Hypothalamus (tissue), 51 donors: Measurements from ENCODE around the gene ANKRD2.

Source experiments
- DNase-seq, 51 donors: peaks; one replicate each; lab custom pipeline; 2025; lab: John Stamatoyannopoulos, UW

The ANKRD2 gene

GRCh38 chr10:97590748-97591495 is 18.3 kb downstream of the ANKRD2 start:
- no peak for DNase-seq

DNA sequence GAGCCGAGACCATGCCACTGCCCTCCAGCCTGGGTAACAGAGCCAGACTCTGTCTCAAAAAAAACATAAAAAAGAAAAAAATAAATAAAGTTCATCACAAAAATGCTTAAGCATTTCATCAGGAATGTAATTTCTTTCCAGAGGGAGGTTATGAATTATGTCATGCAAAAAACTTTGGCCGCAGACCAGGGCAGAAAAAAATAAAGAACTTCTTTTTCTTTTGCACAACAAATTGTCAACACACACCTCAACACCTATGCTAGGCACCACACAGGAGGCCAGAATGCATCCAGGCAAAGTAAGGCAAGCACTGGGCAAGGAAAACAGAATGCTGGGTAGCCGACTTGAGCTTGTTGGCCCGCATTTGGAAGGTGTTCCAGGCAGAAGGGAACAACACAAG is 20.8 kb downstream of the ANKRD2 start:
- no peak for DNase-seq

DNA sequence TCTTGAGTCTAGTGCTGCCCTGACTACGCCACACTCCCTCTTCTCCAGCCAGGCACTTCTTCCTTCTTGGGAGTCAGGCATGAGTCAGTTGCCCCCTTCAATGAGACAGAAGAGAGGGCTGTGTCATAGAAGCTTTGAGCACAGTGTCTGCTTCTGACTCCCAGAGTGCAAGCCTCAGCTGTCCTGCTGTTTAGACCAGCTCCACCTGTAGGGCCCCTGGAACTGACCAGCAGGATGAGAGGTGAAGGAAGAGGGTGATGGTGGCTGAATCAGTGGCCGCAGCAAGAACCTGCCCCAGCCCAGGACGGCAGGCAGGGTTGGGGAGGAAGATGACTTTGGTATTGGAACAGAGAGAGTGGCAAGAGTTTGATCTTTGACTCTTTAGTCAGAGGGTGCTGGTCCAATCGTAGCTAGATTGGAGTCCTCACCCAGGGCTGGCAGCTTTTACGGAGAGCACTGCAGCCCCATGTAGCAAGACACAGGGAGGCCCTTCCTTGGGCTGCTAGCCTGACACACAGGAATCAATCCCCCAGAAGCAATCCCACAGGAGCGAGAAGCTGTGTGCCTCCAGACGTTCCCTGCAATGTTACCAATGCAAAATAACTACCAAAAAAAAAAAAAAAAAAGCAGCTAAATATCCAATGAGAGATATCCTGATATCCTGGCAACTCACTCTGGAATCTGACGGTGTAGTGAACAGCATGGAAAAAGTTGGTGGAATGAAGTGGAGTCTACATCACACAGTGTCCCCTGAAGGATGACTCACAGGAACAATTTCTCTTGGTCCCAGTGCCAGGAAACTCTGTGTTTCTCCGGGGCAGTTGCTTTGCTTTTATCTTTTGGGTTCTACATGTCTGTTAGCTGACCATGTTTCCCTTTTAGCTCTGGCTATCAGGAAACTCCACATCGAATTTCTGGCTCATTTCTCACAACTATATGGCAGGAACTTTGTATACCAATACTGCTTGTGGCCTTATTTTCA is 23.8 kb downstream of the ANKRD2 start:
- peak in 5 of 51 donors; percentile 11 to 41 (median 21) for DNase-seq

- no peak for DNase-seq
Measured at GRCh38 chr10:97597778-97598177, 25.2 kb downstream of the ANKRD2 start.

GRCh38 chr10:97598407-97599271 is 26.1 kb downstream of the ANKRD2 start:
- DNase-seq: no peak

DNA sequence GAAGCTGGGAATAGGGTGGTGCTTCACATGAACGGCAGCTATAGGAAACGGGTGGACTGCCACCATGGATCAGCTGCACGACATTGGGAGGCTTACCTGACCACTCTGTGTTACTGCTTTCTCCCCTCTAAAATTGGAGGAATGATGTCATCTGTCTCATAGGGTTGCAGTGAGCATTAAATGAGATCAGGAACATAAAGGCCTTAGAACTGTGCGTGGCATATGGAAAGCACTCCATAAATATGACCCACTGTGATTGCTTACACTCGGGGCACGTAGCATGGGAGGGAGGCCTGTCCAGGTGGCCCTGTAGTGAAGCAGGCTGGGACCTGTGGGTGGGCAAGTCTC is 26.7 kb downstream of the ANKRD2 start:
- no peak for DNase-seq

GRCh38 chr10:97600616-97601015 is 28.0 kb downstream of the ANKRD2 start:
- no peak for DNase-seq

DNA sequence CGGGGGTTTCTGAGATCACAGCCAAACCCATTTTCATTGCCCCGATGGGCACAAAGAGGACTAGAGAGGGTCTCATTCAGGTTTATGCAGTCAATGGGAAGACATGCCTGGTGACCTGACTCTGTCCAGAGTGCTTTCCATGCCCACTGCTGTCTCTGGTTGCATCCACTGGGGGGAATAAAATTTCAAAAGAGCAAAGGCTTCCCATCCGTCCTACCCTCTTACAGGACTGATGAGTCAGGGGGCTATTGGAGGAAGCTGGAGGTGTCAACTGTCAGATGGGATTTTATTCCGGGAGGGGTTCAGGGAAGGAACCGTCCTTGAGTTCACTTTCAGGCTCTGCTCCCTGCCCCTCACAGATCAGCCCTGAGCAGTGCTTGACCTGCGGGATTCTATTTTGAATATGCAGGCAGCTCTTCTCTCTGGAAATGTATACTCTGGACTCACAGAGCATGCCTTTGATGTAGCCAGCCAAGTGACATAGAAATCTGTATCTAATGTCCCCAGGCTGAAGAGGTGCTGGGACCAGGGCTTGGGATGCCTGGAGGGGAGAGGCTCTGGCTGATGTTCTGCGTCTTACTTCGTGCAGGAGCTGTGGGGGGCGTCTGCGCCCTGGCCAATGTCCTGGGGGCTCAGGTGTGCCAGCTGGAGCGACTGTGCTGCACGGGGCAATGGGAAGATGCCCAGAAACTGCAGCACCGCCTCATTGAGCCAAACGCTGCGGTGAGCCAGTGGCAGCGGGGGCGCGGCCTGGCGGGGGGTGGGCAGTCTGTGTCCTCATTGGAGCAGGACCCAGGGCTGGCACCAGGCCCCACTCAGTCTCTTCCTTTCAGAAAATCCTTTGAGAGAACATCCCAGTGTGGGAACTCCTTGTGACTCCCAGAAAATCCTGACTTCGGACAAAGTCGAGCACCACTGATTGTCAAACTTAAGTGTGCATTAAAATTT is 29.0 kb downstream of the ANKRD2 start:
- peak in 33 of 51 donors; percentile 12 to 80 (median 61) for DNase-seq

DNA sequence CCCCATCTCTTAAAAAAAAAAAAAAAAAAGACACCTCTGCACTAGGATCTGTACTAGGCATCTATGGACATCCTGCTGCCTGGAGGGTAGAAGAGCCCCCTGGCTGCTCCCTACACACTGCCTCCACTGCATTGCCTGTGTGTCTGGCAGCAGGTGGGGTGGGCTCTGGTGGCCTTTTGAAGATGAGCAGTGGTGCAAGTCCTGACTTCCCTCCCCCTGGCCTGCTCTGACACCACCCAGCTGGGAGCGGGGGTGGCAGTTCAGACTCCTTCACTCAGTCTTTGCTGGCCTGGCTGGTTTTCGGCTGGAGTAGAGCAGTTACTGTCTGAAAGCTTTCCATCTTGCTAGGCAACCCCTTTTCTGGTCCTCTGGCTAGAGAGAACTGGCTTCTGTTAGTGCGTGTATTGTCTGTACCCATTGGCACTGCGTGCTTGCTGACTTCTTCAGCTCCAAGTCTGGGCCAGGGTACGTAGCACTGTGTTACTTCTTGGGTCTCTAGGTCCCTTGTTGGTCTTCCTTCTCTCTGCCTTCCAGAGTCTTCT is 34.6 kb downstream of the ANKRD2 start:
- DNase-seq: peak in 27 of 51 donors; percentile 6 to 71 (median 35)

DNA sequence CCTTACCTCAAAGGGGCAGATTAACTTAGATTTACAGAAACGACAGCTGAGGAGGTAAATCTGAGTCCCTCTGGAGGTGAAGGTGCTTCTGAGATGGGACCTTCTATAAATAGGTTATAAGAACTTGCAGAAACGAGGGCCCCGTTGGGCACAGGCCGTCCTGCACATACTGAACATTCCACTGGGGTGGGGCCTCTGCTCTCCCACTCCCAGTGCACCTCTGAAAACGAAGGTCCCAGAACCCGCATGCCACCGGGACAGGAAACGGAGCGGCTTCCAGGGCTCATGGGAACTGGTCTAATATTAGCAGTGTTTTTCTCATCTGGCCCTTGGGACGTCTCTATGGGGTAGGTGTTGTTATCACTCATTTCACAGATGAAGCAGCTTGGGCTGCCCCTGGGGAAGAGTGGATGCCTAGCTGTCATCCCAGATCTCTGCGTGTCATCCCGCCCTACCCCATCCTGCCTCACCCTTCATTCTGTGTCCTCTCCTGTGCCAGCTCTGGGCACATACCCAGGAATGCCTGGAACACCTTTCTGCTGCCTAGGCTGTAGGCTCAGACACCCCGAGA is 36.5 kb downstream of the ANKRD2 start:
- no peak for DNase-seq

DNA sequence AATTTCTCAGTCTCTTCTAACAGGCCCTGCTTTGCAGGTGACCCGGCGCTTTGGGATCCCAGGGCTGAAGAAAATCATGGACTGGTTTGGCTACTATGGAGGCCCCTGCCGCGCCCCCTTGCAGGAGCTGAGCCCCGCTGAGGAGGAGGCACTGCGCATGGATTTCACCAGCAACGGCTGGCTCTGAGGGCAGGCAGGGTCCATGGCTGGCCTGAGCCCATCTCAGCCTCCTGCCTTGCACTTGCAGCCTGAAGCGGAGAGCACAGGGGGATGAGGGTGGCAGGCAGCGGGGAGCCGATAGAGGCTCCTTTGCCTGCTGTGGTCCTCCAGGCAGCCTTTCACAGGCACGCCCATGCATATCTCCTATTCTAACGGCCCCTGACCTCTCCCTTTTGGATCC is 38.9 kb downstream of the ANKRD2 start:
- no peak for DNase-seq

DNA sequence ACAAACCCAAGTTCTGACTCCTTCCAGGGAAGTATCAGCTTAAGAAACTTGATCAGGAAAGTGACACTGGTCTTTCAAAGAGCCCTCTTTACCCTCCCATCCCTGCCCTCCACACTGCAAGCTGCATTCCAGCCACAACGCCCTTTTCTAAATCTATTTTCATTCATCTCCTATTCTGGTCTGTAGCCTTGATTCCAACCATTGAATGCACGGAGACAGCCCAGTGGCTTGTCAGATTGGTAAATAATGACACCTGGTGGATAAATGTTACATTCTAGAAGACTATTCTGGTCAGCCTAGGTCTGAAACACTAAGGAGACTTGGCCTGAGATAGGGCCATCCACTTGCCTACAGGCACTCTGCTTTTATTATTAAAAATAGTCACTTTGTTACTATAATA is 39.8 kb downstream of the ANKRD2 start:
- peak in 2 of 51 donors; percentile 7 to 12 for DNase-seq

DNA sequence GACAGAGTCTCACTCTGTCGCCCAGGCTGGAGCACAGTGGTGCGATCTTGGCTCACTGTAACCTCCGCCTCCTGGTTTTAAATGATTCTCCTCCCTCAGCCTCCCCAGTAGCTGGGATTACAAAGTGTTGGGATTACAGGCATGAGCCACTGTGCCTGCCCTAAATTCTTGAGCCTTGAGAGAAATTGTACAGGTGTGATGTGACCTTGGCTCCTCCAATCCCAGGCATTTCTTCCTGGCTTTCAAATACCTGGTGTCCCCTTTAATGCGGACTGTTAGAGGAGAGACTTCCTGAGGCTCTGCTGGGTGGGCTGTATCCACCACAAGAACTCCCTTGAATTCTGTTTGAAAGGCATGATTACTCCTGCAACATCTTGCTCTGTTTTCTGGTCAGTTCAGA is 45.7 kb downstream of the ANKRD2 start:
- no peak for DNase-seq

- no peak for DNase-seq
Measured at GRCh38 chr10:97618733-97619132, 46.2 kb downstream of the ANKRD2 start.

GRCh38 chr10:97623277-97623676 is 50.7 kb downstream of the ANKRD2 start:
- no peak for DNase-seq

DNA sequence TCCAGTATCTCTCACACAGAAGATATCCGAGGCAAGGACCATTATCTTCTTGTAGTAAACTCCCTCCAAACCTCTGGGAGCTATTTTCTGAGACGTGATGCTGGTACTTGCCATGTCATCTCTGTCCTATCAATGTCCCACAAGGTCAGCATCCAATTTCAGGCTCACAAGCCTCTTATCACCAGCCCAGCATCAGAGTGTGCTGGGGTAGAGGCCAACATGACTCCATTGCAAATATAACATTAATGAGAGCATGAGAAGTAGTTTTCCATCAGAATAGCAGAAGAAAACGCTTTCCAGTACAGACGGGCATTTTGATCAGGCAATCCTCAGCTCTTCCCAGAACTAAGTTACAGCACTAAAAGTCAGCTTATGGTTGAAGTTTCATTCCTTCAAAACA is 55.2 kb downstream of the ANKRD2 start:
- DNase-seq: no peak

DNA sequence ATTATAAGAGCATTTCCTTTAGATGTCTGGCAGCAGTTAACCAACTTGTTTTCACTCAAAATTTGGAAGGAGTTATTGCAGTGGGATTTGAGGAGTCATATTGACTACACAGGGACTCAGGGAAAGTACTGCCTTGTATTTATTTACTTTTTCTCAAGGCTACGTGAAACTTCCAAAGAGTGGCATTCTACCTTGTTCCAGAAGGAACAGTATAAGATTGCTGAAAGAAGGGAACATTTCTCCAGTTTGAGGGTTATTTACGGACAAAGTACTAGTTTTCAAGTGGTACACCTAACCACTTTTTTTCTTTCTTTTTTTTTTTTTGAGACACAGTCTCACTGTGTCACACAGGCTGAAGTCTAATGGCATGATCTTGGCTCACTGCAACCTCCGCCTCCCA is 55.6 kb downstream of the ANKRD2 start:
- no peak for DNase-seq

DNA sequence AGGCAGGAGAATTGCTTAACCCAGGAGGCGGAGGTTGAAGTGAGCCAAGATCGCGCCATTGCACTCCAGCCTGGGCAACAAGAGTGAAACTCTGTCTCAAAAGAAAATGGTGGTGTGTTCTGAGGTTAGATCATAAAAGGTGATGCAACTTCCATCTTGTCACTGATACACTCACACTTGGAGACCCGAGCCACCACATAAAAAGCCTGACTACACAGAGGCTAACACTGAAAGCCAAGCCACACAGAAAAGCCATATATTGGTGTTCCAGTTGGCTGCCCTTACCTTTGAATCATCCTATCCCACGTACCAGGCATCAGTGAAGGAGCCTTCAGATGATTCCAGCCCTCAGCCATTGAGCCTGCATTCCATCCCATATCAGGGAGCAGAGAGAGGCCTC is 56.7 kb downstream of the ANKRD2 start:
- no peak for DNase-seq

GRCh38 chr10:97631098-97631497 is 58.5 kb downstream of the ANKRD2 start:
- no peak for DNase-seq
